Lower leg skin (tissue), 3 donors: ENCODE data around the gene NAPA.

Experiments used
- POLR2A ChIP-seq, 2 donors: fragments of 450-650 bp; IDR thresholded peaks; one replicate each; pipeline ENCODE4 v1.6.1; 2016 to 2017; ENCODE audit warnings: antibody characterized with exemption in 2 of 2, mild to moderate bottlenecking in 1 of 2, moderate library complexity in 1 of 2
- TF ChIP-seq, protein P1 (sequence below), 3 donors: fragments of 450-650 bp; IDR thresholded peaks; one replicate each; pipeline ENCODE4 v1.5.1; 2016; ENCODE audit warnings: antibody characterized with exemption in 3 of 3, mild to moderate bottlenecking in 3 of 3, moderate library complexity in 2 of 3

DNA sequence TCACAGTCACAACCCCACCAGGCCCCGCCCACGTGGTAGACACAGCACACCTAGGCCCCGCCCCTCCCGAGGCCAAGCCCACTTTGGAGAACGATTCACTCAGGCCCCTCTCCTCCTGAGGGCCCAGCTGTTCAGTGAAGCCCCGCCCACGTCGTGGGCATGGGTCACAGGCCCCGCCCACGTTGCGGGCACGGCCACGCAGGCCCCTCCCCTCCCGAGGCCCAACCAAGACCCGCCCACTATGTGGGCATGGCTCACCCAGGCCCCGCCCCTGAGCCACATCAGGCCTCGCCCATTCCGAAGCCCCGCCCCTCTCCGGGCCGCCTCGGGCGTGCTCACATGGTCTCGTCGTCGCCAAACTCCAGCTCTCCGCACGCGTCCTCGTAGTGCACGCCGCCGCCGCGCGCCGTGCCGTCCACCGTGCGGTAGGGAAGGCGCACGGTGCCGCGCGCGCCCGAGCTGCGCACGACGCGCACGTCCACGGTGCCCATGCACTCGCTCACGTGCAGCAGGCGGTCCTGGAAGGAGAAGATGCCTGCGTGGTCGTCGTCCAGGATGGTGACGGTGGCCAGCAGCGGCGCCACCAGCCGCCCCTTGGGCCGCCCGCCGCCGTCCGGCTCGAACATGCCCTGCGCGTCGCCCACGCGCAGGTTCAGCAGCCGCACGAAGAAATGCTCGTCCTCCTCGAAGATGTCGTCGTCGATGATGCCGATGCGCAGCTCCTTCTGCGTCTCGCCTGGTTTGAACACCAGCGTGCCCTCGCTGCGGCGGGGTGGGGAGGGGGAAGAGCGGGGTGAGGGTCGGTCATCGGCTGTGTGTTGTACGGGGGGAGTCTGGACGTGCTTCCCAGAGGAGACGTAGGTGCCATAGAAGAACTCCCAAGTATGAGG, 67.1 kb downstream of the NAPA start:
- TF ChIP-seq, protein P1, sequence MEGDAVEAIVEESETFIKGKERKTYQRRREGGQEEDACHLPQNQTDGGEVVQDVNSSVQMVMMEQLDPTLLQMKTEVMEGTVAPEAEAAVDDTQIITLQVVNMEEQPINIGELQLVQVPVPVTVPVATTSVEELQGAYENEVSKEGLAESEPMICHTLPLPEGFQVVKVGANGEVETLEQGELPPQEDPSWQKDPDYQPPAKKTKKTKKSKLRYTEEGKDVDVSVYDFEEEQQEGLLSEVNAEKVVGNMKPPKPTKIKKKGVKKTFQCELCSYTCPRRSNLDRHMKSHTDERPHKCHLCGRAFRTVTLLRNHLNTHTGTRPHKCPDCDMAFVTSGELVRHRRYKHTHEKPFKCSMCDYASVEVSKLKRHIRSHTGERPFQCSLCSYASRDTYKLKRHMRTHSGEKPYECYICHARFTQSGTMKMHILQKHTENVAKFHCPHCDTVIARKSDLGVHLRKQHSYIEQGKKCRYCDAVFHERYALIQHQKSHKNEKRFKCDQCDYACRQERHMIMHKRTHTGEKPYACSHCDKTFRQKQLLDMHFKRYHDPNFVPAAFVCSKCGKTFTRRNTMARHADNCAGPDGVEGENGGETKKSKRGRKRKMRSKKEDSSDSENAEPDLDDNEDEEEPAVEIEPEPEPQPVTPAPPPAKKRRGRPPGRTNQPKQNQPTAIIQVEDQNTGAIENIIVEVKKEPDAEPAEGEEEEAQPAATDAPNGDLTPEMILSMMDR (IDR thresholded peaks at IDR 0.05): no peak
- TF ChIP-seq POLR2A (IDR thresholded peaks at IDR 0.05): no peak
